ENCODE results near the gene VPS54. TPM values are rescaled to one million over a fixed set of nuclear protein-coding genes. Genes with fewer than 3 reads are reported as not detected.

VPS54 gene, protein sequence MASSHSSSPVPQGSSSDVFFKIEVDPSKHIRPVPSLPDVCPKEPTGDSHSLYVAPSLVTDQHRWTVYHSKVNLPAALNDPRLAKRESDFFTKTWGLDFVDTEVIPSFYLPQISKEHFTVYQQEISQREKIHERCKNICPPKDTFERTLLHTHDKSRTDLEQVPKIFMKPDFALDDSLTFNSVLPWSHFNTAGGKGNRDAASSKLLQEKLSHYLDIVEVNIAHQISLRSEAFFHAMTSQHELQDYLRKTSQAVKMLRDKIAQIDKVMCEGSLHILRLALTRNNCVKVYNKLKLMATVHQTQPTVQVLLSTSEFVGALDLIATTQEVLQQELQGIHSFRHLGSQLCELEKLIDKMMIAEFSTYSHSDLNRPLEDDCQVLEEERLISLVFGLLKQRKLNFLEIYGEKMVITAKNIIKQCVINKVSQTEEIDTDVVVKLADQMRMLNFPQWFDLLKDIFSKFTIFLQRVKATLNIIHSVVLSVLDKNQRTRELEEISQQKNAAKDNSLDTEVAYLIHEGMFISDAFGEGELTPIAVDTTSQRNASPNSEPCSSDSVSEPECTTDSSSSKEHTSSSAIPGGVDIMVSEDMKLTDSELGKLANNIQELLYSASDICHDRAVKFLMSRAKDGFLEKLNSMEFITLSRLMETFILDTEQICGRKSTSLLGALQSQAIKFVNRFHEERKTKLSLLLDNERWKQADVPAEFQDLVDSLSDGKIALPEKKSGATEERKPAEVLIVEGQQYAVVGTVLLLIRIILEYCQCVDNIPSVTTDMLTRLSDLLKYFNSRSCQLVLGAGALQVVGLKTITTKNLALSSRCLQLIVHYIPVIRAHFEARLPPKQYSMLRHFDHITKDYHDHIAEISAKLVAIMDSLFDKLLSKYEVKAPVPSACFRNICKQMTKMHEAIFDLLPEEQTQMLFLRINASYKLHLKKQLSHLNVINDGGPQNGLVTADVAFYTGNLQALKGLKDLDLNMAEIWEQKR
- total RNA-seq (ENCODE audit: insufficient read depth, low replicate concordance): 35.6 TPM

DNA sequence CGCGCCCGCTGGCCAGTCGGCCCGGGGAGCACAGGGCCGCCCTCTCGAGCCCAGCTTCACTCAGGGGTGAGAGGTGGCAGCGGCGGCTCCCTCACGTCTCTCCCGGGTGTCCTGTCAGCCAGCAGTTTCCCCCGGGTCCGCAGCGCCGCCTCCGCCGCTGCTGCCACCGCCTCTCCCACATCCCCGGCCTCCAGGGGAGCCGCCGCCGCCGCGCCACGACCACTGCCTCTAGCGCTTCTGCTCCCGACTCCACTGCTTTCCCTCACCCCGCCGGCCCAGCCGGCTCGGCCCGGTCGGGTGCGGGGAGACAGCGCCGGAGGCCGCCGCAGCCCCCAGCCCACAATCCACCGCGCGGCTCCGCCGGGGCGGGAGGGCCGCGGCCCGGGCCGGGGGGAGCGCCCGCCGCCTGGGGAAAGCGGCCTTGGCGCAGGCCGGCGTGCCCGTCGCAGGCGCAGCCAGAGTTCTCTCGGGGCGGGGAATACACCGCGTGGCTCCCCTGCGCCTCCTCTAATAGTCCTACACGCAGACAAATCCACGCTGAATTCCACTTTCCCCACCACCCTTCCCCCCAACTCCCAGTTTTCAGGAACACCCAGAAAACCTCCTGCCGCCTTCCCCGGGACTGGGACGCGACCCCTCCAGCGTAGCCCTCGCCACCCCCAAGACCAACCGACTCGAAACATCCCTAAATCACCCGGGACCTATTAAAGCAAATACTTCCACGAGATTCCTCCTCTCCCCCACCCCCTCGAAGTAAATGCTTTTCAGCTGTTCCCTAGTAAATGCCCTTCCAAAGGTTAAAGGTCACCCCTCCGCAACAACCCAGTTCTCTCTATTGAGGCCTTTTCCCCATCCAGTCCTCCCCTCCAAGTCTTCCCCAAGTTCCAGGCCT is at the start of gene VPS54:
Gene VPS54, minus strand, starts transcription at position 346 of the 892 bp plus-strand sequence. CDS start 35,429 bp downstream, outside the sequence.
- DNase-seq (ENCODE audit: low spot score): peak; percentile 72

DNA sequence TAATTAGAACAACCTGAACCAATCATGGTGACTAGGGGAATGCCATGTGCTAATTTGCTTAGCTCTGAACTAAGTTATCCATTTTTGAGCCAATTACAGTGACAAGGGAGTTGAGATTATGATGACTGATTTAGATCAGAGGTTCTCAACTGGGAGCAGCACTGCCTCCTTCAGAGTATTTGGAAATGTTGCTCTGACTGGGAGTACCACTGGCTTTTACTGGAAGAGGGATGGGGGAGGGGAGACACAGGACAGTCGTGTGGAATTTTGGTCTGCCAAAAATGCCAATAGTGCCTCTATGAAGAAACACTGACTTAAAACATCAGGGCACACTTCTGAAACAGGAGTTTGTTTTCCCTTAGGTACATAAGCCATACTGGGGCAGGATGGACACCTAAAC is 48.1 kb upstream of the VPS54 start:
- no peak for DNase-seq (ENCODE audit: low spot score)

DNA sequence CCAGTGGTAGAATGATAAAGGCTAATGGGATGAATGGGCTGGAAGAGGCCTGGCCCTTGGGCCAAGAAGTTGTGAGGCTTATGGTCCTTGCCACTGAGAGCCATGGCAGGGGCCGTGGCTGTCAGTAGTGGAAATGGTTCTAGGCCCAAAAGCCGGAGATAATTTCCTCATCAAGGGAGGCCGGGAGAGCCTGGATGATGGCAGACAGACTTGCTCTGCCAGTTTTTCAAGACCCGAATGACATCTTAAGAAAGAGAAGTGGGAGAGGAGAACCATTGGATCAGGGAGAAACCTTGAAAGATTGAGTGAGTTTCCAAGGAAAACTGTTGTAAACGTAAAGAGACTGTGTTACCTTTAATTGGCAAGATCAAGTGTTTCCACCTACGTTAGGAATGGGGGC is 46.3 kb upstream of the VPS54 start:
- no peak for DNase-seq (ENCODE audit: low spot score)

DNA sequence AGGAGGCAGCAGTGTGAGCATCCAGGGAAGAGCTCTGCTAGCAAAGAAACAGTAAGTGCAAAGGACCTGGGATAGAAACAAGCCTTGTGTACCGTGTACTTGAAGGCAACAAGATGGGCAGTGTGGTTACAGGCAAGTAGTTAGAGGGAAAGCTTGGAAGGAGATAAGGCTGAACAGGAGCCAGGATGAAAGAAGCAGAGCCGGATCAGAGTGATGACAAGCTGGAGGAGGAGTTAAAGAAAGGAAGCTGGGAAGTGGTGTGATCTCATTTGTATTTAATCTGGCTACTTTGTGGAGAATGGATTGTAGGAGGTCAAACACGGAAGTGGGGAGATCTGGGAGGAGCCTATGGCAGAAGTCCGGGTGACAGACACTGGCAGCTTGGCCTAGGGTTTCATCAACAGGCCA is 44.7 kb upstream of the VPS54 start:
- peak; percentile 75 for DNase-seq (ENCODE audit: low spot score)

DNA sequence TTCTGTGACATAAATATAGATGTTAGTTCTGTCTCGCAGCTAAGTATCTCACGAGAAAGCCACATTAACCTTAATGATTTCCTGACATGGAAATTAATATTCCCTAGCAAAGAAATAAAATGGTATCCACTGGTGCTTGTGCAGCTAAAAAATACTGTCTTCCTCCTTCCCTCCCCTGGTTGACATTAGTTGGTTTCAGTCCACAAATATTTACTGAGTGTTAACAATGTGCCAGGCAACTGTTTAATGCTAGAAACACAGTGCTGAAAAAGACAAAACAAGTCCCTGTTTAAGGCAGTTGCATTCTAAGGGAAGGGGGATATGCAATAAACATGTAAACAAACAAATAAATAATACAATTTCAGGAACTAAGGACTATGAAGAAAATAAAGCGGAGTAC is 44.2 kb upstream of the VPS54 start:
- no peak for DNase-seq (ENCODE audit: low spot score)

DNA sequence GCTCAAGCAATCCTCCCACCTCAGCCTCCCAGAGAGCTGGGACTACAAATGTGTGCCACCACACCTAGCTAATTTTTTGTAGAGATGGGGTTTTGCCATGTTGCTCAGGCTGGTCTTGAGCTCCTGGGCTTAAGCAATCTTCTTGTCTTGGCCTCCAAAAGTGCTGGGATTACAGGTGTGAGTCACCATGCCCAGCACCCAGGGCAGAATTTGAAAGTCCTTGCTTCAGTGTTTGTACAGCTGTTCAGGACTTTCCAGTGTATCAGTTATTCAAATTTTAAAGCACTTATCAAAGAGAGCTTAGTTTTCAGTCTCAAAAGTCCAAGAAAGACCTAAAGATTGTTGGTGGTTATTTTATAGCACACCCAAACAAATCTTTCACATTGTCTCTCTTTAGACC is 43.6 kb upstream of the VPS54 start:
- DNase-seq (ENCODE audit: low spot score): no peak

DNA sequence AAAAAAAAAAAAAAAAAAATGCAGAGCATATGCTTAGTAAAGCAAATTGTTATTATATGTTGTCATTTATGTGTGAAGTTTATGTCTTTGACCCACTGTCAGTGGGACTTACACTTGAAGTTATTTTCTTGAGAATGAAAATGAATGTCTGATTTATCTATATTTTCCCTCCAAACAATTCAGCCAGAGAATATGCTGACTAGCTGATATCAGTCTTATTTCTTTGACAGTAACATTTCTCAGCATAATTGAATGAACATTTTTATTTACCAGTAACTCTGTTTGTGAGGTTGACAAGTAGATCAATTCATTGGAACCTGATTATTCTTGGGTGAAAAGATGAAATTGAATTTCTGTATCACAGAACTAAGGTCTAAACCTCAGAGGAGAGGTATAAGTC is 40.0 kb upstream of the VPS54 start:
- DNase-seq (ENCODE audit: low spot score): no peak

DNA sequence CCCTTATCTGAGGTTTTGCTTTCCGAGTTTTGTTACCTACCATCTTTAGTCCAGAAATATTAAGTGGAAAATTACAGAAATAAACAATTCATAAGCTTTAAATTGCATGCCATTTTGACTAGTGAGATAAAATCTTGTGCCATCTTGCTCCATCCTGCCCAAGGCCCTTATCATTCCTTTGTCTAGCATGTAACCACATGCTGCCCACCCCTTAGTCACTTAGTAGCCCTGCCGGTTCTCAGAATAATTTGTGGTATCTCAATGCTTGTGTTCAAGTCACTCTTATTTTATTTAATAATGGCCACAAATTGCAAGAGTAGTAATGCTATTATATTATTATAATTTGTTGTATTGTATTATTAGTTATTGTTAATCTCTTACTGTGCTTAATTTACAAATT is 36.8 kb upstream of the VPS54 start:
- no peak for DNase-seq (ENCODE audit: low spot score)

DNA sequence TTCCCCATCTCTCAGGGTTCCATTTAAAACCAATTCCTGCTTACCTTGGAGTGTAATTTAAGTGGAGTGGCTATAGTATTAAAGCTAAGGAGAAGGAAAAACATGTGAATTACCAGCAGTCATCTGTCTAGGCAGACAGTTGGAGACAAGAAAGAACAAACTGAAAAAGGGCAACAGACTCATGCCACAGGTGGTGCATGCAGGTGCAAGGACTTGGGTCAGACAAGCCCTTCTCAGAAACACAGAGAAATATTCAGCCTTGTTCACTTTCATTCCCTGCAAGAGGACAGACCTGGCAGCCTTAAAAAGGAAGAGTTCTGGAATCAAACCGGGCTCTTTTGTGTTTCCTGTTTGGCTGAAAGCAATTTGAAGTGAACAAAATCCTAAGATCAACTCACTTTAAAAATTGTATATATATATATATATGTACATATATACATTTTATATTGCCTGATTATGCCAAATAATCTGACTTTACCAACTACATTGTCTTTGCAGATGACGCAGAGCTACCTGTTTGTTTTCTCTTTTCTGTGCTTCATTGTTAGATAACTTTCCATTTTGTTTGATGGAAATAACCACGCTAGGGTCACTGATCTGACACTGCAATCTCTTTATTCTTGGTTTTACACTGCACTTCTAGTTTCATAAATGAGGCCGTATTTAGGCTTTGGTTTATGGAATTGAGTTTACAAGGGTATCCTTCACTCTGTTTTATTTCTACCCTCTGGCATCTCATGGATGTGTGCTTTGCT is 35.1 kb upstream of the VPS54 start:
- DNase-seq (ENCODE audit: low spot score): no peak

DNA sequence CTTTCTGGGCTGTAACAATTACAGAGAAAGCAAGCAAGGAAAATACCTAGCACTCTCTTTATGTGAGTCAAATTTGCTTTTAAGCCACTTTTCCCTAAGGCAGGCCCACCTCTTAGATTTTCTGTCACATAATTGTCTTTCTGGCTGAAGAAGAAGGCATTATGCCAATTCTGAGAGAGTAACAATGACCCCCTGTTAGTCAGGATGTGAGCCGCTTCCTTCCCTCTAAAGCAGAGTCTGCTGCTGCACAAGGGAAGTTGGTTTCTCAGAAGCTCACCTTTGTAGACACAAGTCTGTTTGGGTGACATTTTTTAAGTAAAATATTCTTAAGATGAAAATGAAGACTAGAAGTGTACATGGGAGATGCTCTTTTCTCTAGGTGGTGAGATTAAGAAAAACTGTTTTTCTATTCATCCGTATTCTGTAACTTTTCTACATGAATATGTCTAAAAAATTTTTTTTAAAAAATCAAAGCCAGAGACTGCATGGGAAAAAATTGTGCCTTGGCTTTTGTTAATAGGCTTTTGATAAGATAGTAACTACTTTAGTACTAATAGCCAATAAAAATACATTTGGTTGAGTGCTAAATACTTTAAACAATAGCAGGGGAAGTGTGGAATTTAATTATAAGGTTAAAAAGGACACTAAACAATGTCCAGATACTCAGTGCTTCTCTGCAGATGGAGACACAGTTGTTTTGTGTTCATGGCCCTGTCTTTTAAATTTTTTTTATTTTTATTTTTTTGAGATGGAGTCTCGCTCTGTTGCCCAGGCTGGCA is 33.4 kb upstream of the VPS54 start:
- no peak for DNase-seq (ENCODE audit: low spot score)

DNA sequence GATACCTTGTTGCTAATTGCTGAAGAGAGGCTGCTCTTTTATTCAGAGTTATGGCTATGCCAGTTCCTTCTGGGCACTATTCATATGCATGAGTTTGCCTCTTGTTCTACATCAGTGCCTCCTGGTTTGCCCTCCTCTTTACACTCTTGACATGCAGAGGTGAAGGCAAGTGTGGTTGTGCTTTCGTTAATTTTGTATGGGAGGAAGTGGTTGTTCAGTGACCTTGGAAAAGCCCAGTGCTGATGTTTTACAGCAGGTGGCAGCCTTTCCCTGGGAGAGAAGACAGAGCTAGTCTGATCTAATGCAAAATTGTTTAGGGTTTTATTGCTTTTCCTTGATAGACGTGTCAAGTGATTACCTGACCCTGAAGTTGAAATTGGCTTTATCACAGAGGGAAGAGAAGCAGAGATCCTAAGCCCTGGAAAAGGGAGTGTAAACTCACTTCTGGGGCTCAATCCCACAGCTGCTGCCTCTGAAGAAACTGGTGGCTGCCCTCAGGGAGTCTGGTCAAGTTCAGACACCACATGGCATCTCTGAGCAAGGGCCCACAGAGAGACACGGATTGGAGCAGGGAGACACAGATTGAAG is 30.5 kb upstream of the VPS54 start:
- peak; percentile 76 for DNase-seq (ENCODE audit: low spot score)

DNA sequence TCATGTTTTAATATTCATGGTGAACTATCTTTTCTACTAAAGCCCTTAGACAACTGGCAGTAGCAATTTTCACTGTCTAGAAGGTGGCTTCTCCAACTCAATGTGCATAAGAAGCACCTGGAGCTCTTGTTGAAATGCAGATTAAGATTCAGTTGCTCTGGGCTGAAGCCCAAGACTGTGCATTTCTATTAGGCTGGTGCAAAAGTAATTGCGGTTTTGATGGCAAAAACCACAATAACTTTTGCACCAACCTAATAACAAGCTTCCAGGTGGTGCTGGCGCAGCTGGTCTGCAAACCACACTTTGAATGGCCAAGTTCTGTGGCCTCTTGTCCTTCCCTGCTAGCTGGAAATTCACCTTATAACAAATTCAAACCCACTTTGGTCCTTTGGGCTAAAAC is 26.7 kb upstream of the VPS54 start:
- no peak for DNase-seq (ENCODE audit: low spot score)

DNA sequence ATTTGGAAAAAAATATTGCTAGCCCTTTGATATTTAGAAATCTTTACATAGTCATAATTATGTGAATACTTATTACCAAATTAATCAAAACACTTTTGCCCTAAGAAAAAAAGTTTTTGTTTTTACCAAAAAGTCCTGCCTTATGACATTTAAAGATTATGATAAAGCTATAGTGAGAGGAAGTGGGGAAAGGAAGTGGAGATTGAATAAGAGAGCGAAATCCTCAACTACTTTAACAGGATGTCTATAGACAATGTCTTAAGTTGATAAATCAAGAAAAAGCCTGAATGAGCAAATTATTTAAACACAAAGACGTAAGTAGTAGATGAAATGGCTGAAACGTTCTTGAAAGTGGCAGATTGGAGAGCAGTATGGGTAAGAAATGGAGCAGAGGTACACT is 20.9 kb upstream of the VPS54 start:
- DNase-seq (ENCODE audit: low spot score): no peak

DNA sequence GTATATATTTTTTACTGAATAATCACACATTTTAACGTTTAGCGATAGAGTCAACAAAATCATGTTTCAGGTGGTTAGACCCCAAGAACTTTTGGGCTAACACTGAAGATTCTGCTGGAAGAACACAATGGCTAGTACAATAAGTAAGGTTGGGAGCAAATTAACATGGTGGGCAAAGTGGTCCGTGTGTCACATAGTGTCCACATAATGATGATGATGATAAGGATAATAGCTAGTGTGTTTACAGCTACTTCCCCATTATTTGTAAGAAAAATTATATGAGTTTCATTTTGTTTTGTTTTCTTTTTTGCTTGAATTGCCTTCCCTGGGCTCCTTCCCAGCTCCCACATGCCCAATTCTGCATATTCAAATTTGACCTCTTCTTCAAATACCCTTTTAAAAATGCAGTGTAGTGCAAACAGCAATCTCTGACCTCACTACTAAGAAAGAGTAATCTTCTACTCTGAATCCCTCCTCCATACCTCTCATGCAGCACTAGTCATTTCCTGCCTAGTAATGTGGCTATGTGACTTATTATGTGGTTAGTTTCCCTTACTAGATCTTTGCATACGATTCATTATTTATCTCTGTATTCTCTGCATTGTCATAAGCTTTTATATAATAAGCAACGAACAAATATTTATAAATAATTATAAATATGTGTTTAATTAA is 16.9 kb upstream of the VPS54 start:
- DNase-seq (ENCODE audit: low spot score): no peak

DNA sequence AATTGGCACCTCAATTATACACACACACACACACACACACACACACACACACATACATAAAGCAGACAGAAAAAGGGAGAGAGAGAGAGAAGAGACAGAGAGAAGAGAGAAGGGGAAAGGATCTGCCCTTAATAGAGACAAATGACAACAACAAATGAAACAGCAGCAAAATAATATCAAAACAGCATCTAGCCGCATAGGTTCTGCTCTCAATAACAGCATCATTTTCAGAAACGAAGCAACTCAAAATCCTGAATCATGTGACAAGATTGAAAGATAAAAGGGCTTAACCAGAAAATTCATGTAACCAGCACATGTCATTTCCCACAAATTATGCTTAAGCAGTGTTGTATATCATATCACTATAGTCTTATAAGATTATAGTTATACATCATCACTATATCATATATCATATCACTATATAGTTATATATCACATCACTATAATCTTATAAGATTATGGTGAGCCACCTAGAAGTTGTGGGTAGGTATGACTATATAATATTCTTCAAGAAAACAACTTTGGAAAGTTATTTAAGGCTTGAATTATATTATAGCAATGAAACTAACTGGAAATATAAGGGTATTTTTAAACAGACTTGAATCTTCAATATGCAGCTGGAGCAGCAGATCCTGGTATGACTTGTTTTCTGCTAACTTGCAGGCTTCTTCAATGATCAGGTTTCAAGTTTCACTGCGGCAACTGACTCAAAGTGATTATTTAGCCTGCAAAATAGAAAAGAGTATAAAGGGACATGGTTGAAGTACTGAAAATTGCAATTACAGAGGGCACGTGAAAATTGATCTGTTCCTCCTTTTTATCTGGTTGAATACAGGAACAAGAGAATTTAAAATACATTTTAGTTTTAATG is 16.1 kb upstream of the VPS54 start:
- DNase-seq (ENCODE audit: low spot score): peak; percentile 44

DNA sequence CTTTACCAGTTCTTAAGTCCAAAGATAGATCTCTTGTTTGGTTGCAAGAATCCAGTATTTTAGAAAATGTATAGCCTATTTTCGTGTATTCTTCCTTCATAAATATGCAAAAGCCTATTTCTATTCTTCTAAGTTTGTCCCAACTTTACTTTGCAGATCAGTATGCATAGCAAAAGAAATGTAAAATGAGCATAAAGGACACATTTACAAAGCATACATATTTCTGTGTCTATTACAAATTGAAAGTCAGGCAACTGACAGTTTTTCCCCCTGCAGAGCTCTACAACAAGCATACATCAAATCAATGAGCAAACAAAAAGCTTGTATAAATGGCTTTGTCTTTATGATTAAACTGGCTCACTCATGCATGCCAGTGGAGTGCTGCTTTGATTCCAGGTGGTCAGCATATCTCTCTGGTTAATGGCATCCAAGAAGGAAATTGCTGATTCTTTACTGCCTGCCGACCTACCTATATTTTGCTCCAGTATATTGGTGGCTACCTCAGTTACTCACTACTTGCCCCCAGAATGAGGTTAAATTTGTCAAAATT is 10.0 kb upstream of the VPS54 start:
- no peak for DNase-seq (ENCODE audit: low spot score)

DNA sequence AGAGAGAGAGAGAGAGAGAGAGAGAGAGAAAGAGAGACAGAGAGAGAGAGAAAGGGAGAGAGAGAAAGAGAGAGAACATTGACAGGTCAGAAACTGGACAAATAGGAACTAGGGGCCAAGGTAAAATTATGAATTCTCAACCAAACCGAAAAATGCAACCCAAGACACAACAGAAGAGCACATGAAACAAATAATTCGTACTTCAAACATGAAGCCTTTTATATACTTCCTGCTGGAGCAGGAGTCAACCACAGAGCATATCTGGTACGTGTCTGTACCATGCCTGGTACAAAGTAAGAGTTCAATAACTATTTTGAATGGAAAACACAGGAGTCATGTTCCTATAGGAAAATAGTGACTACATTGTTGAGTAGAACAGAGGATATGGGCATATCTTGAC is 6.5 kb upstream of the VPS54 start:
- DNase-seq (ENCODE audit: low spot score): no peak

Data from umbilical cord (tissue), 2 donors.